H9 (cell line): ENCODE measurements around the gene ARHGEF17. TPM values are rescaled to one million over a fixed set of nuclear protein-coding genes. Genes with fewer than 3 reads are reported as not detected.

ENCODE experiments used
- DNase-seq: peaks from one replicate; pipeline ENCODE4 v3.0.0-alpha.2; 2017
- H2AFZ ChIP-seq: one replicate; pipeline ENCODE4 v1.6.1; 2013; ENCODE audit warnings: mild to moderate bottlenecking, low read length, control low read depth, moderate library complexity
- H2AK5ac ChIP-seq: 2 replicates; pipeline ENCODE4 v1.6.1; 2013; ENCODE audit warnings: low read length, control low read depth, mixed read lengths; ENCODE audit not compliant: insufficient read length
- H2BK120ac ChIP-seq: one replicate; pipeline ENCODE4 v1.6.1; 2013; ENCODE audit warnings: low read depth, mild to moderate bottlenecking, low read length, control low read depth, inconsistent platforms; ENCODE audit not compliant: poor library complexity, severe bottlenecking
- H2BK12ac ChIP-seq: 2 replicates; pipeline ENCODE4 v1.6.1; 2013; ENCODE audit warnings: low read length, control low read depth, mixed read lengths, low read depth; ENCODE audit not compliant: insufficient read length
- H2BK15ac ChIP-seq: 2 replicates; pipeline ENCODE4 v1.6.1; 2013; ENCODE audit warnings: low read depth, low read length, control low read depth
- H2BK20ac ChIP-seq: one replicate; pipeline ENCODE4 v1.6.1; 2013; ENCODE audit warnings: low read depth, mild to moderate bottlenecking, low read length, control low read depth, inconsistent platforms; ENCODE audit not compliant: poor library complexity, severe bottlenecking
- H2BK5ac ChIP-seq: 2 replicates; pipeline ENCODE4 v1.6.1; 2013; ENCODE audit warnings: low read length, control low read depth, mixed read lengths; ENCODE audit not compliant: insufficient read length
- H3K14ac ChIP-seq: 2 replicates; pipeline ENCODE4 v1.6.1; 2013; ENCODE audit warnings: low read length, control low read depth; ENCODE audit not compliant: insufficient read depth
- H3K18ac ChIP-seq: 2 replicates; pipeline ENCODE4 v1.6.1; 2013; ENCODE audit warnings: low read depth, mild to moderate bottlenecking, mixed read lengths, low read length, control low read depth; ENCODE audit not compliant: insufficient read length
- H3K23ac ChIP-seq: 2 replicates; pipeline ENCODE4 v1.6.1; 2013; ENCODE audit warnings: low read length, control low read depth, mixed read lengths, low read depth; ENCODE audit not compliant: insufficient read length
- H3K23me2 ChIP-seq: 2 replicates; pipeline ENCODE4 v1.6.1; 2013; ENCODE audit warnings: low read depth, mild to moderate bottlenecking, mixed read lengths, low read length, control low read depth; ENCODE audit not compliant: insufficient read length, poor library complexity, severe bottlenecking
- H3K27ac ChIP-seq: 2 replicates; pipeline ENCODE4 v1.5.1; 2013; ENCODE audit warnings: low read length, control low read depth, mixed read lengths, low read depth; ENCODE audit not compliant: insufficient read length
- H3K27me3 ChIP-seq: 2 replicates; pipeline ENCODE4 v1.6.1; 2013; ENCODE audit warnings: low read length, control low read depth, inconsistent platforms; ENCODE audit not compliant: insufficient read depth
- H3K4ac ChIP-seq: 2 replicates; pipeline ENCODE4 v1.6.1; 2013; ENCODE audit warnings: low read depth, mild to moderate bottlenecking, control low read depth, inconsistent platforms, low read length, moderate library complexity
- H3K4me1 ChIP-seq: 2 replicates; pipeline ENCODE4 v1.6.1; 2013; ENCODE audit warnings: low read length, control low read depth, inconsistent platforms; ENCODE audit not compliant: insufficient read depth
- H3K4me2 ChIP-seq: 2 replicates; pipeline ENCODE4 v1.6.1; 2013; ENCODE audit warnings: low read length, control low read depth, mixed read lengths; ENCODE audit not compliant: insufficient read length, insufficient read depth
- H3K56ac ChIP-seq: 2 replicates; pipeline ENCODE4 v1.6.1; 2013; ENCODE audit warnings: low read depth, mild to moderate bottlenecking, mixed read lengths, low read length, control low read depth; ENCODE audit not compliant: insufficient read length
- H3K79me1 ChIP-seq: 2 replicates; pipeline ENCODE4 v1.6.1; 2013; ENCODE audit warnings: low read depth, mild to moderate bottlenecking, moderate library complexity, low read length, control low read depth, inconsistent platforms; ENCODE audit not compliant: insufficient read depth, poor library complexity, severe bottlenecking
- H3K79me2 ChIP-seq: 2 replicates; pipeline ENCODE4 v1.6.1; 2013; ENCODE audit warnings: low read length, control low read depth, inconsistent platforms; ENCODE audit not compliant: insufficient read depth
- H3K9ac ChIP-seq: 2 replicates; pipeline ENCODE4 v1.6.1; 2013; ENCODE audit warnings: low read length, control low read depth, mixed read lengths; ENCODE audit not compliant: insufficient read length; ENCODE audit errors: extremely low read depth
- H3K9me3 ChIP-seq: one replicate; pipeline ENCODE4 v1.6.1; 2013; ENCODE audit warnings: low read depth, low read length, inconsistent platforms; ENCODE audit not compliant: control insufficient read depth
- H3T11ph ChIP-seq: one replicate; pipeline ENCODE4 v1.6.1; 2013; ENCODE audit warnings: mild to moderate bottlenecking, low read length, control low read depth, inconsistent platforms
- H4K20me1 ChIP-seq: one replicate; pipeline ENCODE4 v1.6.1; 2013; ENCODE audit not compliant: control insufficient read depth, insufficient read length, insufficient read depth
- H4K5ac ChIP-seq: 2 replicates; pipeline ENCODE4 v1.6.1; 2013; ENCODE audit warnings: low read depth, mild to moderate bottlenecking, mixed read lengths, low read length, control low read depth; ENCODE audit not compliant: insufficient read length
- H4K8ac ChIP-seq: replicated peaks from 2 replicates; pipeline ENCODE4 v1.6.1; 2013; ENCODE audit warnings: low read length, control low read depth, mixed read lengths, low read depth; ENCODE audit not compliant: insufficient read length
- H4K91ac ChIP-seq: 2 replicates; pipeline ENCODE4 v1.6.1; 2013; ENCODE audit warnings: low read depth, mild to moderate bottlenecking, moderate library complexity, mixed read lengths, low read length, control low read depth; ENCODE audit not compliant: insufficient read length
- H3K27ac Mint-ChIP-seq, 3 experiments: 2 replicates in 2 of 3; 3 replicates in 1 of 3; pipeline ENCODE4 v1.8.0; 2020 to 2021; ENCODE audit warnings: mixed read lengths in 3 of 3, mild to moderate bottlenecking in 1 of 3, moderate library complexity in 1 of 3
- H3K27me3 Mint-ChIP-seq: 2 replicates; pipeline ENCODE4 v1.8.0; 2021; ENCODE audit warnings: low read depth, mild to moderate bottlenecking, moderate library complexity, mixed read lengths
- H3K36me3 Mint-ChIP-seq, 3 experiments: 2 replicates in 2 of 3; 3 replicates in 1 of 3; pipeline ENCODE4 v1.8.0; 2020 to 2021; ENCODE audit warnings: low read depth in 3 of 3, mixed read lengths in 3 of 3; ENCODE audit not compliant: insufficient read depth in 1 of 3
- H3K4me1 Mint-ChIP-seq, 2 experiments: 2 replicates each; pipeline ENCODE4 v1.8.0; 2020; ENCODE audit warnings: mixed read lengths in 2 of 2
- H3K4me3 Mint-ChIP-seq, 2 experiments: 2 replicates in 1 of 2; 3 replicates in 1 of 2; pipeline ENCODE4 v1.8.0; 2020 to 2021; ENCODE audit warnings: mild to moderate bottlenecking in 2 of 2, mixed read lengths in 2 of 2, moderate library complexity in 1 of 2
- H3K9me3 Mint-ChIP-seq, 2 experiments: 2 replicates in 1 of 2; 3 replicates in 1 of 2; pipeline ENCODE4 v1.8.0; 2020; ENCODE audit warnings: mild to moderate bottlenecking in 2 of 2, mixed read lengths in 2 of 2, moderate library complexity in 1 of 2
- WGBS: extraction: QIAGEN DNeasy Blood & Tissue Kit; methylation state at CpG from one replicate; pipeline ENCODE4 v1.1.7; 2013; ENCODE audit warnings: missing lambda C conversion rate, low lambda C conversion rate, mixed read lengths; ENCODE audit not compliant: insufficient read length; ENCODE audit errors: extremely low coverage; 5-methylcytosine and 5-hydroxymethylcytosine counted together
- total RNA-seq: library from RNA; stranded (reverse); gene quantifications from 2 replicates; pipeline ENCODE4 v1.2.1, GENCODE V29; 2021
- TF ChIP-seq, protein P1 (sequence below): fragments of 200-600 bp; sonication (generic); conservative IDR thresholded peaks from 3 replicates; pipeline ENCODE4 v1.8.0; 2021; ENCODE audit warnings: antibody characterized with exemption, mild to moderate bottlenecking

The ARHGEF17 gene
- total RNA-seq, 1 experiment from 2014 or later = 7.4 TPM

DNA sequence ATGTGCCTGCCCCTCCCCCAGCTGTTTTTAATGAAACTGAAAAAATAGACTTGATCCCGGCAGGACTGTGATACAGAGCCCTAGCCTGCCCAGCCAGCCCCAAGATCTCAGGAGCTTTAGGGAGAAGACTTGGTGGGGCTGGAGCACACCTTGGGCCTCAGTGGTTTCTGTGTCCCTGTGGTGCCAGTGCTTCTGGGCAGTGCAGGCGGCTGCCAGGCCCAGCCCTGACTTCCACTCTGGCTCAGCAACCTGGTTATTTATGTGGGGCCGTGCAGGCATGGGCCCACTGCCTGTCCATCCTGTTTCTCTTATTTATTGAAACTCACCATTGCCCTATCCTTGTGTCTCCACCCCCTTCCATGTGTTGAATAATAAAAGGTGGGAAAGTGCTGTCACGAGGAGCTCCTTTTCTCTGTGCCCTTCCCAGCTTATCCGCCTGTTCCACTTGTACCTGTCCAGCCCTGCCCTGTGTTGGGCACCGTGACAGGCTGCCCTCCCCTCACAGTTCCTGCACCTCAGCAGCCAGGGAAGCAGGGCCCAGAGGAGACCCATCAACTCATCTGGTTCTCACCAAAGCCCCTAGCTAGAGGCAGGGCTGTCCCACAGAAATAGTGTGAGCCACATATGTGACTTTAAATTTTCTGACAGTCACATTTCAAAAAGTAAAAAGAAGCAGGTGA, 88.3 kb downstream of the ARHGEF17 start:
- Histone ChIP-seq H3K9me3 (no peaks in the 10 kb centered on the region), H3T11ph (no peak overlapping the region), H3K4me1 (no peaks in the 10 kb centered on the region), H3K4ac (no peak overlapping the region), H3K79me1 (no peaks in the 10 kb centered on the region), H3K56ac (no peak overlapping the region), H2BK120ac (no peak overlapping the region), H3K14ac (no peak overlapping the region), H3K27ac (no peak overlapping the region), H3K9ac (no peak overlapping the region), H4K5ac (no peak overlapping the region), H2AK5ac (no peak overlapping the region), H2BK5ac (no peak overlapping the region), H3K4me2 (no peak overlapping the region), H2AFZ (no peak overlapping the region), H3K27me3 (no peaks in the 10 kb centered on the region), H2BK20ac (no peak overlapping the region), H4K8ac (no peak overlapping the region), H2BK15ac (no peak overlapping the region), H3K79me2 (no peaks in the 10 kb centered on the region), H2BK12ac (no peak overlapping the region), H3K18ac (no peak overlapping the region), H4K91ac (no peak overlapping the region), H4K20me1 (no peaks in the 10 kb centered on the region), H3K23me2 (no peaks in the 10 kb centered on the region), H3K23ac (no peak overlapping the region)
- TF ChIP-seq, protein P1, sequence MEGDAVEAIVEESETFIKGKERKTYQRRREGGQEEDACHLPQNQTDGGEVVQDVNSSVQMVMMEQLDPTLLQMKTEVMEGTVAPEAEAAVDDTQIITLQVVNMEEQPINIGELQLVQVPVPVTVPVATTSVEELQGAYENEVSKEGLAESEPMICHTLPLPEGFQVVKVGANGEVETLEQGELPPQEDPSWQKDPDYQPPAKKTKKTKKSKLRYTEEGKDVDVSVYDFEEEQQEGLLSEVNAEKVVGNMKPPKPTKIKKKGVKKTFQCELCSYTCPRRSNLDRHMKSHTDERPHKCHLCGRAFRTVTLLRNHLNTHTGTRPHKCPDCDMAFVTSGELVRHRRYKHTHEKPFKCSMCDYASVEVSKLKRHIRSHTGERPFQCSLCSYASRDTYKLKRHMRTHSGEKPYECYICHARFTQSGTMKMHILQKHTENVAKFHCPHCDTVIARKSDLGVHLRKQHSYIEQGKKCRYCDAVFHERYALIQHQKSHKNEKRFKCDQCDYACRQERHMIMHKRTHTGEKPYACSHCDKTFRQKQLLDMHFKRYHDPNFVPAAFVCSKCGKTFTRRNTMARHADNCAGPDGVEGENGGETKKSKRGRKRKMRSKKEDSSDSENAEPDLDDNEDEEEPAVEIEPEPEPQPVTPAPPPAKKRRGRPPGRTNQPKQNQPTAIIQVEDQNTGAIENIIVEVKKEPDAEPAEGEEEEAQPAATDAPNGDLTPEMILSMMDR = no peak
- peaks cover 7 to 8% of the 10 kb centered on the region in 2 experiments for H3K4me1 Mint-ChIP-seq
- DNase-seq = no peak
- H3K27ac Mint-ChIP-seq = no peak overlapping the region; a peak in 1 of 7 replicates
- H3K9me3 Mint-ChIP-seq = no peaks in the 10 kb centered on the region
- H3K4me3 Mint-ChIP-seq = no peak overlapping the region
- WGBS = no CpG with 5 or more reads among the region's 6 CpGs
- peaks cover 2% of the 10 kb centered on the region for H3K27me3 Mint-ChIP-seq
- peaks cover 0 to 3% (median 0%) of the 10 kb centered on the region in 3 experiments; a peak in 1 of 7 replicates for H3K36me3 Mint-ChIP-seq
